Activated naive CD8-positive, alpha-beta T cell treated with anti-CD3 and anti-CD28 coated beads for 36 hours (primary cell): ENCODE measurements around the gene MDN1. TPM values are rescaled to one million over a fixed set of nuclear protein-coding genes. Genes with fewer than 3 reads are reported as not detected.

Experiments used
- DNase-seq: peaks from one replicate; pipeline ENCODE4 v3.0.0; 2021
- H3K27ac Mint-ChIP-seq: one replicate; pipeline ENCODE4 v1.8.0; 2022; ENCODE audit warnings: mild to moderate bottlenecking, moderate library complexity, mixed read lengths
- H3K27me3 Mint-ChIP-seq: one replicate; pipeline ENCODE4 v1.8.0; 2022; ENCODE audit warnings: mild to moderate bottlenecking, mixed read lengths
- H3K36me3 Mint-ChIP-seq: one replicate; pipeline ENCODE4 v1.8.0; 2021; ENCODE audit warnings: mild to moderate bottlenecking, mixed read lengths
- H3K4me1 Mint-ChIP-seq: one replicate; pipeline ENCODE4 v1.8.0; 2021; ENCODE audit warnings: mixed read lengths
- H3K4me3 Mint-ChIP-seq: one replicate; pipeline ENCODE4 v1.8.0; 2022; ENCODE audit warnings: mild to moderate bottlenecking, moderate library complexity, mixed read lengths
- H3K9me3 Mint-ChIP-seq: one replicate; pipeline ENCODE4 v1.8.0; 2022; ENCODE audit warnings: mixed read lengths
- total RNA-seq, 2 experiments: library from RNA; stranded (reverse); gene quantifications; one replicate each; pipeline ENCODE4 v1.2.3, GENCODE V29; 2021

Gene MDN1
- total RNA-seq, 2 experiments from 2014 or later, result 64.4 to 66.8 TPM

DNA sequence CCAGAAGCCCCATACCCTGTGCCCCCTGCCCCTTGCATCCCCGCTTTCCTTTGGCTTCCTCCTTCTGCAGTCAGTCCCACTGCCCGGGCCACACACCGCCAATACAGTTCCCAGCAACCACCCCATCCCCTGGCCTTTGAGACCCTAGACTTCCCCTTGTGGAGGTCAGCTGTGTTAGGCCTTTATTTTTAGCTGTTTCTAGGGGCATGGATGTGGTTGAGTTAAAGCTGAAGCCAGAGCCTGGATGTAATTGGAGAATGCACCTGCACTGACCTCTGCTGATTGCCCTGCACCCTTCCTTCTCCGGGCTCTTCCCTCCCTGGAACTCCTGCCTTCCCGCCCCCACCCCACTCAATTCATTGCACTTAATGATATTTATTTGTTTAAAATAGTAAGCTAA is 214.9 kb downstream of the MDN1 start:
- H3K9me3 Mint-ChIP-seq, result no peaks in the 10 kb centered on the region

DNA sequence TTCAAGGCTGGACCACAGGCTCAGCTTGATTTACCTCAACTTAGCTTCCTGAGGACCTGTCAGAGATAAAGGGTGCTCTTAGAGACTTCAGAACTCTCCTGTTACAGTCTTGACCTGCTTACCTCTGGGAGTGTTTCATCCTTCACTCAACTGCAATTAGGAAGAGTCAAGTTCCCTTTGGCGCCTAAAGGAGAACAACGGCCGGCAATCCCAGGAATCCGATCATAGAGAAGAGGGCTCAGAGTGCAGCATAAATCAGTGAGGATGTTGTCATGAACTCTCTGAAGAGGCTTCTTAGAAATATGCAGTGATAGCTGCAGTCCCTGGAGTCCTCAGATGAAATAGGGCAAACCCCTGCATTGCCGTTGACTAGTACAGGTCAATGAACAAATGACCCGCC is 217.4 kb downstream of the MDN1 start:
- no peak for DNase-seq
- no peak overlapping the region for H3K4me3 Mint-ChIP-seq
- peaks cover 3% of the 10 kb centered on the region for H3K9me3 Mint-ChIP-seq
- no peak overlapping the region for H3K27ac Mint-ChIP-seq
- peaks cover 4% of the 10 kb centered on the region for H3K36me3 Mint-ChIP-seq
- H3K27me3 Mint-ChIP-seq, result no peaks in the 10 kb centered on the region
- peaks cover 10% of the 10 kb centered on the region for H3K4me1 Mint-ChIP-seq

More for the DNA sequence above, 214.9 kb downstream of the MDN1 start:
- Mint-ChIP-seq H3K27me3 (no peaks in the 10 kb centered on the region), H3K27ac (no peak overlapping the region), H3K4me1 (peaks cover 1% of the 10 kb centered on the region), H3K4me3 (no peak overlapping the region), H3K36me3 (no peaks in the 10 kb centered on the region)
- no peak for DNase-seq

DNA sequence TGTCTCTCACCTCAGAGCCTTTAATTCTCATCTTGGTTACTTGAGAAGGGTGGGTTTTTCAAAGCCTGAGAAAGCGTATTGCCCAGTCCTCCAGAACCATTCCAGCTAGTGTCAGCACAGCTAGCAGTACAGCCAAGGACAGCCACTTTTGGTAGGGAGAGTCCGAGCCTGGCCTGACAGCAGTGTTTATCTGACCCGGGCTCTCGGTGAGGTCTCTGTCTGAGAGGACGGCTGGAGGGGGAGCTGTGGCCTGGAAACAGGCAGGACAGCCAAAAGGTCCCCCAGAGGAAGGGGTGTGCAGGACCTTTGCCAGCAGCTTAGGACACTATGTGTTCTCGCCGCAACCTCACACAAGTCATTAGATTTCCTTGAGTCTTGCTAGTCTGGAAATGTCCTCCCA is 219.9 kb downstream of the MDN1 start:
- Mint-ChIP-seq H3K36me3 (peaks cover 17% of the 10 kb centered on the region), H3K27ac (no peak overlapping the region), H3K27me3 (no peaks in the 10 kb centered on the region), H3K4me3 (no peak overlapping the region), H3K4me1 (peaks cover 27% of the 10 kb centered on the region), H3K9me3 (peaks cover 15% of the 10 kb centered on the region)
- DNase-seq, result no peak

DNA sequence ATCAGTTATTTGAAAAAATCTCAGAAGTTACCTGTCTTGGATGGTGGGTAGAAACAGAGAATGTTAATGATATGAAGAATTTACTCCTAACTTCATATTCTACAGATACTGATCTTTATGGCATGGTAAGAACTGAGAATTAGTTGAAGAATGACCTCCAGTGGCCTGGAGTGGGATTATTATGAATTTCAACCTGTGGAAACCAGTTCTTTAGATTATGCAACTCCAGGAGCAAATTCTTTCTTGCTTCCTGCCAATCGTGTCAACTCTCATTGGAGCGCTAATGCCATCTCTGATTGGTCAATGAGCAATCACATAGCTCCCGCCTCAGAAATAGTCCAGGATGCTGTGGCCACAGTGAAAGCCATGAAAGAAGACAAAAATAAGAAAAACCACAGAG is 221.6 kb downstream of the MDN1 start:
- Mint-ChIP-seq H3K27me3 (no peaks in the 10 kb centered on the region), H3K36me3 (peaks cover 17% of the 10 kb centered on the region), H3K9me3 (peaks cover 15% of the 10 kb centered on the region), H3K4me3 (no peak overlapping the region), H3K27ac (no peak overlapping the region), H3K4me1 (peaks cover 27% of the 10 kb centered on the region)
- no peak for DNase-seq

DNA sequence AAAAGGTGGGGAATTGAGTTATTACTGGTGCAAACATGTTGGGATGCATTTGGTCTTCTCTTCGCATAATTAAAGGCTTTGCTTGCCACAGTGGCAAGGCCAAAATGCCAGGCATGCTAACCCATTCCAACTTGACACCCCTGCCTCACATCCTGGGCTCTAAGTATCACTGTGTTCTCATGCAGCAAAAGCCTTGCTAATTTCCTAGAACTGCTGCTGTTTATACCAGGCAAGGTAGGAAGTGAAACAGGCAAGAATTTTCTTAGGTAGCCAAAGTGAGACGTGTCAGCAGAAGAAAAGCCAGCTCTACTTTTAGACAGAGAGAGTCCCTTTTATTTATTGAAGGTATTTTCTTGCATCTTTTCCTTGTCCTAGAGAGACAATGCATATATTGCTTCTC is 222.2 kb downstream of the MDN1 start:
- no peak for DNase-seq
- H3K4me1 Mint-ChIP-seq, result peaks cover 27% of the 10 kb centered on the region
- H3K9me3 Mint-ChIP-seq, result peaks cover 15% of the 10 kb centered on the region
- H3K4me3 Mint-ChIP-seq, result no peak overlapping the region
- H3K36me3 Mint-ChIP-seq, result peaks cover 17% of the 10 kb centered on the region
- H3K27me3 Mint-ChIP-seq, result no peaks in the 10 kb centered on the region
- no peak overlapping the region for H3K27ac Mint-ChIP-seq

DNA sequence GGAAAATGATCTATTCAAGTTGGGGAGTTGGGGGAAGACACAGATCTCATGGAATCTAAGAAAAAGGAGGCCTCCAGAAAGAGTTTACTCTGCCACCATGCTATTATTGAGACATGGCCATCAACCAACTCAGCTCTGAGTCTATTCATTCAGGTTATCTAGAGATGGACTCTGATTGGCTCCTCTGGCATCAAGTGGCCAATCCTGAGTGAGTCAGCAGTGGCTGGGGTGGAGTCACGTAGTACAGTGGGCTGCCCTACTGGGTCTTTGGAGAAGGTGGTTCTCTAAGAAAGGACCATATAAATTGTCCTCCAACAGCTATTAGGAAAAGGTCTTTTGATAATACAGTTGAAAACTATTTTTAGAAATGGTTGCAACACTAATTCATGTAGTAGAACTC is 223.1 kb downstream of the MDN1 start:
- DNase-seq, result no peak
- Mint-ChIP-seq H3K36me3 (peaks cover 17% of the 10 kb centered on the region), H3K4me1 (peaks cover 27% of the 10 kb centered on the region), H3K27me3 (no peaks in the 10 kb centered on the region), H3K4me3 (no peak overlapping the region), H3K9me3 (peaks cover 15% of the 10 kb centered on the region), H3K27ac (peak overlapping the region; percentile 90)

DNA sequence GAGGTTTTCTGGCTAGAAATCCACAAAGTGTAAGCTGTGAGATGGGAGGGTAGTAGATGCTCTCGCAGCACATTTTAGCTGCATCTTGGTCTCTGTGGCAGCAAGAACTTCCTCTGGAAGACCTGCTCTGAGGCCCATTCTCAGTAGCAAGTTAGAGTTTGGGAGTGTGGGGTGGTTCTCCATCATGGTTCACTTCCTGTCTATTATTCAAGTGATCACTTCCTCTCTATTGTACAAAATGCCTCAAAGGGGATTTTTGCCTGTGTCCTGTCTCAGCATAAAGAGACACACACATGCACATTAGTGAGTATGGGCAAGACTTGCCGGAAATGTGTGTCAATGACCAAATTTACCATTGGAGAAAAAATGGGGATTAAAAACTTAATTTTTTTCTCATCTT is 223.5 kb downstream of the MDN1 start:
- Mint-ChIP-seq H3K27ac (peak overlapping the region; percentile 90), H3K9me3 (peaks cover 15% of the 10 kb centered on the region), H3K27me3 (no peaks in the 10 kb centered on the region), H3K36me3 (peaks cover 17% of the 10 kb centered on the region), H3K4me1 (peaks cover 27% of the 10 kb centered on the region), H3K4me3 (no peak overlapping the region)
- DNase-seq, result no peak

Other genes with a start within 250 kb of the MDN1 start
- gene LYRM2, start 181.0 kb downstream of the MDN1 start, total RNA-seq, result 10 to 100 TPM; 31.6 to 32.3 TPM
- gene CASP8AP2, start 10.1 kb upstream of the MDN1 start, total RNA-seq, result 10 to 100 TPM; 33.3 to 33.9 TPM
- not detected for gene GJA10, start 74.7 kb upstream of the MDN1 start, total RNA-seq